ENCODE results near the gene VWF. TPM values are rescaled to one million over a fixed set of nuclear protein-coding genes. Genes with fewer than 3 reads are reported as not detected.

Gene VWF
- polyA plus RNA-seq, 1 donor (not counting 4 experiments of a cell fraction or from before 2014, with no cell fraction given), result 0.01 TPM

GRCh38 chr12:5965950-5966383, 158.5 kb downstream of the VWF start:
- H3K4me2 ChIP-seq (ENCODE audit: control insufficient read depth, extremely low read depth, insufficient read depth, low read depth, low read length), result no peak overlapping the region
- H3K36me3 ChIP-seq (ENCODE audit: control insufficient read depth in 2 of 2, extremely low read depth in 1 of 2, insufficient read depth in 2 of 2, low read length in 2 of 2), result no peaks in the 10 kb centered on the region
- H3K4me3 ChIP-seq (ENCODE audit: control insufficient read depth in 2 of 3, extremely low read depth in 1 of 3, insufficient read depth in 2 of 3, low read depth in 1 of 3, low read length in 3 of 3), result no peak overlapping the region
- H3K27ac ChIP-seq (ENCODE audit: control insufficient read depth, insufficient read depth, low read length), result no peak overlapping the region
- TF ChIP-seq CTCF (optimal IDR thresholded peaks at IDR 0.05 in 1 of 3, IDR thresholded peaks at IDR 0.05 in 1 of 3, conservative IDR thresholded peaks at IDR 0.05 in 1 of 3; ENCODE audit: extremely low read depth in 1 of 3, insufficient read depth in 2 of 3, low read length in 3 of 3) (peak; percentile 83 to 93 (median 84)), EZH2 (IDR thresholded peaks at IDR 0.05; ENCODE audit: low read length) (no peak)
- FAIRE-seq (peak; percentile 66), DNase-seq (ENCODE audit: low read depth, low spot score) (no peak)
- no peaks in the 10 kb centered on the region for H3K9me3 ChIP-seq (ENCODE audit: control insufficient read depth, low read depth, low read length)
- H3K9ac ChIP-seq (ENCODE audit: control insufficient read depth, extremely low read depth, insufficient read depth, low read length), result no peak overlapping the region
- peak overlapping the region; percentile 74 for H2AFZ ChIP-seq (ENCODE audit: control insufficient read depth, low read length)
- dilution Hi-C loops (cut with MboI; ENCODE audit: extremely low pct_ligation_motif_present, low sequenced_read_pairs), result no loop called here
- no peaks in the 10 kb centered on the region for H3K4me1 ChIP-seq (ENCODE audit: control insufficient read depth, extremely low read depth, insufficient read depth, low read length)
- no peaks in the 10 kb centered on the region for H3K9me1 ChIP-seq (ENCODE audit: control insufficient read depth, extremely low read depth, insufficient read depth, low read length)
- no peaks in the 10 kb centered on the region for H3K27me3 ChIP-seq (ENCODE audit: control insufficient read depth, extremely low read depth, insufficient read depth, low read length)
- no peaks in the 10 kb centered on the region for H4K20me1 ChIP-seq (ENCODE audit: control insufficient read depth, extremely low read depth, insufficient read depth, low read length)
- no peaks in the 10 kb centered on the region for H3K79me2 ChIP-seq (ENCODE audit: control insufficient read depth, insufficient read depth, low read length)

GRCh38 chr12:5964913-5965900, 159.3 kb downstream of the VWF start:
- Histone ChIP-seq H3K36me3 (ENCODE audit: control insufficient read depth in 2 of 2, extremely low read depth in 1 of 2, insufficient read depth in 2 of 2, low read length in 2 of 2) (no peaks in the 10 kb centered on the region), H3K27me3 (ENCODE audit: control insufficient read depth, extremely low read depth, insufficient read depth, low read length) (no peaks in the 10 kb centered on the region), H3K27ac (ENCODE audit: control insufficient read depth, insufficient read depth, low read length) (no peak overlapping the region), H3K79me2 (ENCODE audit: control insufficient read depth, insufficient read depth, low read length) (no peaks in the 10 kb centered on the region), H3K9me1 (ENCODE audit: control insufficient read depth, extremely low read depth, insufficient read depth, low read length) (no peaks in the 10 kb centered on the region), H3K4me1 (ENCODE audit: control insufficient read depth, extremely low read depth, insufficient read depth, low read length) (no peaks in the 10 kb centered on the region), H3K9me3 (ENCODE audit: control insufficient read depth, low read depth, low read length) (no peaks in the 10 kb centered on the region), H3K9ac (ENCODE audit: control insufficient read depth, extremely low read depth, insufficient read depth, low read length) (no peak overlapping the region), H4K20me1 (ENCODE audit: control insufficient read depth, extremely low read depth, insufficient read depth, low read length) (no peaks in the 10 kb centered on the region), H2AFZ (ENCODE audit: control insufficient read depth, low read length) (no peak overlapping the region), H3K4me3 (ENCODE audit: control insufficient read depth in 2 of 3, extremely low read depth in 1 of 3, insufficient read depth in 2 of 3, low read depth in 1 of 3, low read length in 3 of 3) (no peak overlapping the region), H3K4me2 (ENCODE audit: control insufficient read depth, extremely low read depth, insufficient read depth, low read depth, low read length) (no peak overlapping the region)
- no peak for TF ChIP-seq EZH2 (IDR thresholded peaks at IDR 0.05; ENCODE audit: low read length)
- no peak for TF ChIP-seq CTCF (optimal IDR thresholded peaks at IDR 0.05 in 1 of 3, IDR thresholded peaks at IDR 0.05 in 1 of 3, conservative IDR thresholded peaks at IDR 0.05 in 1 of 3; ENCODE audit: extremely low read depth in 1 of 3, insufficient read depth in 2 of 3, low read length in 3 of 3)
- DNase-seq (ENCODE audit: low read depth, low spot score) (no peak), FAIRE-seq (no peak)
- dilution Hi-C loops (cut with MboI; ENCODE audit: extremely low pct_ligation_motif_present, low sequenced_read_pairs), result no loop called here
